Thyroid gland (tissue), 4 donors: ENCODE data around the gene POLR1C. TPM values are rescaled to one million over a fixed set of nuclear protein-coding genes. Genes with fewer than 3 reads are reported as not detected.

Source experiments
- DNase-seq, 2 donors: peaks; one replicate each; pipeline ENCODE4 v3.0.0-alpha.2; 2019
- H3K27ac ChIP-seq, 3 donors: fragments of 200-600 bp; sonication (generic); 1 replicate in 2 of 3; 2 replicates in 1 of 3; pipeline ENCODE4 v1.5.1; 2016 to 2019; ENCODE audit warnings: mild to moderate bottlenecking in 1 of 3, moderate library complexity in 1 of 3
- H3K27me3 ChIP-seq: fragments of 200-600 bp; sonication (generic); one replicate; pipeline ENCODE4 v1.5.1; 2019
- H3K36me3 ChIP-seq, 2 donors: fragments of 200-600 bp; sonication (generic); one replicate each; pipeline ENCODE4 v1.5.1; 2016 to 2019
- H3K4me1 ChIP-seq, 2 donors: fragments of 200-600 bp; sonication (generic); one replicate each; pipeline ENCODE4 v1.5.1; 2017 to 2019
- H3K4me3 ChIP-seq, 3 donors: fragments of 200-600 bp; sonication (generic); replicated peaks in 1 of 3; 1 replicate in 2 of 3; 2 replicates in 1 of 3; pipeline ENCODE4 v1.5.1; 2016; ENCODE audit warnings: mild to moderate bottlenecking in 1 of 3
- H3K9me3 ChIP-seq: fragments of 200-600 bp; sonication (generic); one replicate; pipeline ENCODE4 v1.5.1; 2017
- POLR2A ChIP-seq, 2 donors: fragments of 450-650 bp; IDR thresholded peaks; one replicate each; pipeline ENCODE4 v1.6.1; 2017; ENCODE audit warnings: antibody characterized with exemption in 2 of 2, mild to moderate bottlenecking in 2 of 2, moderate library complexity in 1 of 2
- WGBS, 2 donors: methylation state at CpG; one replicate each; pipeline ENCODE4 v1.1.5; 2017; 5-methylcytosine and 5-hydroxymethylcytosine counted together
- intact Hi-C: fragments of 100-400 bp; cut with DNase I; formaldehyde crosslinking; loops from one replicate; pipeline ENCODE4 v1.15.1; 2023
- total RNA-seq, 4 donors: library from RNA; depleted of rRNA; stranded (reverse); fragments of >200 nt; gene quantifications; one replicate each; pipeline ENCODE4 v1.2.3, GENCODE V29; 2016
- TF ChIP-seq, protein P1 (sequence below), 6 experiments: fragments of 200-600 bp in 3 of 6; fragments of 450-650 bp in 3 of 6; sonication (generic) in 3 of 6; IDR thresholded peaks; one replicate each; pipeline ENCODE4 v1.5.1; 2016 to 2019; ENCODE audit warnings: antibody characterized with exemption in 6 of 6, mild to moderate bottlenecking in 2 of 6, inconsistent platforms in 1 of 6, moderate library complexity in 1 of 6

The POLR1C gene
- total RNA-seq, 4 donors from 2014 or later: 27.6 to 41.9 (median 38.2) TPM

DNA sequence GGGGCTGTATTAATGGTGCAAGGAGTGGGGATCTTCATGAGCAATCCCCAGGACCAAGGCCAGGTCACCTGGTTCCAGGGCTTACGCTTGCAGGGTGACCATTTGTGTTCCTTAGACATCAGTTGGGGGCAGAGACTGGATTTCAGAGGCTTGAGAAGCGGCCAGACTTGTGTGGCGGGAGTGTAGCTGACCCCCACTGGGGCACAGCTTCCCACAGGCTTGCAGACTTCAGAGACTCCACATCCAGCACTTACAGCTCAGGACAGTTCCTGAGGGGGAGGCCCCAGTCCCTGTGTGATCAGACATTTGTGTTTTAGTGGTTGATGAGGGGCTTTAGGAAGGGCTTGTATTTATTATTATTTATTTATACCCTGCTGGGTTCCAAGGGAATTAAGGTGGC lies 24.2 kb upstream of the POLR1C start:
- no peak overlapping the region for H3K4me3 ChIP-seq
- no peak for DNase-seq
- intact Hi-C loops: no loop called here

DNA sequence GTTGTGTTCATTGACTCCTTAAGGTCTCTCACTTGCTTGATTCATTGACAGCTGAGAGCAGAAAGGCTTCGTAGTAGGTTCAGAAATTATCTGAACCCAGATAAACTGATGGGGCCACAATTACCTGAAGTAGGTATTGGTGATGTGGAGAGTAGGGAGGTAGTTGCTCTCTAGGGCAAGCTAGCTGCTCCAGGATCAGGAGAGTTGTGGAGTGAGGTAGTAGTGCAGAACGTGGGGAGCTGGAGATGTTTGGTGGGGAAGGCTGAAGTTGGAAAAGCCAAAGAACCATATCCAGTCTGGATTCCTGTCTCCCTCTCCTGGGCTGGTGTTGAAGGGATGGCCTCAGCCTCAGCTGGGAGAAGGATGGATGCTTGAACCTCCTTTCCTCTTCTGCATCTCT lies 23.7 kb upstream of the POLR1C start:
- no peak overlapping the region for H3K27ac ChIP-seq
- 86 to 88% methylated on average over 2 of the region's 2 CpGs for WGBS, 2 donors
- peaks cover 0 to 6% of the 10 kb centered on the region in 2 donors for H3K36me3 ChIP-seq
- intact Hi-C loops: no loop called here
- H3K4me3 ChIP-seq: no peak overlapping the region
- peaks cover 9 to 13% of the 10 kb centered on the region in 2 donors for H3K4me1 ChIP-seq
- no peaks in the 10 kb centered on the region for H3K27me3 ChIP-seq
- H3K9me3 ChIP-seq: no peaks in the 10 kb centered on the region
- TF ChIP-seq POLR2A (IDR thresholded peaks at IDR 0.05): no peak
- TF ChIP-seq, protein P1, sequence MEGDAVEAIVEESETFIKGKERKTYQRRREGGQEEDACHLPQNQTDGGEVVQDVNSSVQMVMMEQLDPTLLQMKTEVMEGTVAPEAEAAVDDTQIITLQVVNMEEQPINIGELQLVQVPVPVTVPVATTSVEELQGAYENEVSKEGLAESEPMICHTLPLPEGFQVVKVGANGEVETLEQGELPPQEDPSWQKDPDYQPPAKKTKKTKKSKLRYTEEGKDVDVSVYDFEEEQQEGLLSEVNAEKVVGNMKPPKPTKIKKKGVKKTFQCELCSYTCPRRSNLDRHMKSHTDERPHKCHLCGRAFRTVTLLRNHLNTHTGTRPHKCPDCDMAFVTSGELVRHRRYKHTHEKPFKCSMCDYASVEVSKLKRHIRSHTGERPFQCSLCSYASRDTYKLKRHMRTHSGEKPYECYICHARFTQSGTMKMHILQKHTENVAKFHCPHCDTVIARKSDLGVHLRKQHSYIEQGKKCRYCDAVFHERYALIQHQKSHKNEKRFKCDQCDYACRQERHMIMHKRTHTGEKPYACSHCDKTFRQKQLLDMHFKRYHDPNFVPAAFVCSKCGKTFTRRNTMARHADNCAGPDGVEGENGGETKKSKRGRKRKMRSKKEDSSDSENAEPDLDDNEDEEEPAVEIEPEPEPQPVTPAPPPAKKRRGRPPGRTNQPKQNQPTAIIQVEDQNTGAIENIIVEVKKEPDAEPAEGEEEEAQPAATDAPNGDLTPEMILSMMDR (IDR thresholded peaks at IDR 0.05): no peak
- no peak for DNase-seq

More for the DNA sequence above, 24.2 kb upstream of the POLR1C start:
- Histone ChIP-seq H3K9me3 (no peaks in the 10 kb centered on the region), H3K27ac (no peak overlapping the region), H3K4me1 (peaks cover 9 to 13% of the 10 kb centered on the region in 2 donors), H3K36me3 (peaks cover 0 to under 1% of the 10 kb centered on the region in 2 donors), H3K27me3 (no peaks in the 10 kb centered on the region)
- 82 to 87% methylated on average over 2 to 3 of the region's 3 CpGs for WGBS, 2 donors
- TF ChIP-seq, protein P1 (IDR thresholded peaks at IDR 0.05): no peak
- TF ChIP-seq POLR2A (IDR thresholded peaks at IDR 0.05): no peak

DNA sequence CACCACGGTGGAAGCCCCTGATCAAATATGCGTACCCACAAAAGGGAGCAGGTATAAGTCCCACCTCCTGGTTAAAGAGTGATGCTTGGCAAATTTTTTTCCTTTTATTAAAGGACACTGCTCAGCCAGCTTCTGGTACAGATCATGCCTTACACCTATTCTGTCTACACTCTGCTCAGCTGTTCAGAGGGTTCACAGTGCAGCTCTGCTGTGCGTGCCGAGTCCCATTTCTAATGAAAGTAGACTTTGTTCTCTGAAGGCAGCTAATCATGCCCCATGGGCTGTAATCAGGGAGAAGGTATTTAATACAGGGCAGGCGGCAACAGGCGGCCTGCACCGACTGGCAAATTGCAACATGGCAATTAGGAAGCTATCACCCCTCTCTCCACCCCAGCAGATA lies 23.1 kb upstream of the POLR1C start:
- peaks cover 9 to 14% of the 10 kb centered on the region in 2 donors for H3K4me1 ChIP-seq
- intact Hi-C loops: no loop called here
- no peaks in the 10 kb centered on the region for H3K27me3 ChIP-seq
- H3K4me3 ChIP-seq: no peak overlapping the region
- H3K36me3 ChIP-seq: peaks cover 2 to 12% of the 10 kb centered on the region in 2 donors
- no peaks in the 10 kb centered on the region for H3K9me3 ChIP-seq
- DNase-seq: no peak
- WGBS, 2 donors: 94 to 95% methylated on average over 7 of the region's 7 CpGs
- no peak for TF ChIP-seq POLR2A (IDR thresholded peaks at IDR 0.05)
- TF ChIP-seq, protein P1 (IDR thresholded peaks at IDR 0.05): no peak
- H3K27ac ChIP-seq: no peak overlapping the region

DNA sequence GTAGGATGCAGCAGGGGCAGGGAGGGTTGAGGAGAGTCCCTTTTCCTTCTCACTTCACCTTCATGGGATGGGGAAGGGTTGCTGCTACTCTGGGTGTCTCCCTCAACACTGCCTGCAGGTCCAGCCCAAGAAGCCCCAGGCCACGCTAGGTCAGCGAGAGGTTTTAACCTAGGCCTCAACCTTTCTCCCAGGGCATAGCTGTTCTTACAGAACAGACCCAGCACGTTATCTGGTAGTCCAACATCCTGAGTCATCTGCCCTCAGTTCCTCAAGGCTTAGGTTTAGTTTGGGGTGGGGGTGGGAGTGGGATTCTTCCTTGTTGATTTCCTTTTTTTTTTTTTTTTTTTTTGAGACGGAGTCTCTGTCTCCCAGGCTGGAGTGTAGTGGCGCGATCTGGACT lies 22.6 kb upstream of the POLR1C start:
- Histone ChIP-seq H3K36me3 (peaks cover 7 to 17% of the 10 kb centered on the region in 2 donors), H3K9me3 (no peaks in the 10 kb centered on the region), H3K27me3 (no peaks in the 10 kb centered on the region), H3K4me1 (peaks cover 9 to 17% of the 10 kb centered on the region in 2 donors), H3K27ac (no peak overlapping the region), H3K4me3 (no peak overlapping the region)
- intact Hi-C loops: no loop called here
- no peak for TF ChIP-seq POLR2A (IDR thresholded peaks at IDR 0.05)
- TF ChIP-seq, protein P1 (IDR thresholded peaks at IDR 0.05): no peak
- no peak for DNase-seq
- WGBS, 2 donors: 95 to 99% methylated on average over 6 of the region's 6 CpGs

DNA sequence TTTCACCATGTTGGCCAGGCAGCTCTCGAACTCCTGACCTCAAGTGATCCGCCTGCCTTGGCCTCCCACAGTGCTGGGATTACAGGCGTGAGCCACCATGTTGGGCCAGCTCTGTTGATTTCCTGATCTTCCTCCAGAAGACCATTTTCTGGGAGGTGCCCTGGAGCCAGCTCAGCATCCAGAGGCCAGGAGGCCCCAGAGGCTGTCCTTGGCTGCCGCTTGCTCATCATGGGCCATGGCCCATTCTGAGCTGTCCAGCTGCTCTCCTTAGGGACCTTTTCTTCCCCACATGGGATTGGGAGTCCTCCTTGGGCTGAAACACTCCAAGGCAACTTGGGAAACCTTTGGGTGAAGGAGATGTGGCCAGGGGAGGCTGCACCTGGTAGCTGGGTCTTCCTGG lies 22.1 kb upstream of the POLR1C start:
- H3K36me3 ChIP-seq: peaks cover 12 to 21% of the 10 kb centered on the region in 2 donors
- TF ChIP-seq, protein P1 (IDR thresholded peaks at IDR 0.05): no peak
- TF ChIP-seq POLR2A (IDR thresholded peaks at IDR 0.05): no peak
- no peak for DNase-seq
- H3K27me3 ChIP-seq: no peaks in the 10 kb centered on the region
- H3K4me3 ChIP-seq: no peak overlapping the region
- intact Hi-C loops: no loop called here
- no peak overlapping the region for H3K27ac ChIP-seq
- H3K9me3 ChIP-seq: no peaks in the 10 kb centered on the region
- peaks cover 9 to 17% of the 10 kb centered on the region in 2 donors for H3K4me1 ChIP-seq
- 85 to 100% methylated on average over 3 to 4 of the region's 4 CpGs for WGBS, 2 donors
